Measurements from ENCODE around the gene POLD4.
"Not testable (repeated sequence)": the region's sequence is repeated elsewhere in the genome, so short reads cannot be mapped to it uniquely, and the experiment has no call there.

POLD4 gene

DNA sequence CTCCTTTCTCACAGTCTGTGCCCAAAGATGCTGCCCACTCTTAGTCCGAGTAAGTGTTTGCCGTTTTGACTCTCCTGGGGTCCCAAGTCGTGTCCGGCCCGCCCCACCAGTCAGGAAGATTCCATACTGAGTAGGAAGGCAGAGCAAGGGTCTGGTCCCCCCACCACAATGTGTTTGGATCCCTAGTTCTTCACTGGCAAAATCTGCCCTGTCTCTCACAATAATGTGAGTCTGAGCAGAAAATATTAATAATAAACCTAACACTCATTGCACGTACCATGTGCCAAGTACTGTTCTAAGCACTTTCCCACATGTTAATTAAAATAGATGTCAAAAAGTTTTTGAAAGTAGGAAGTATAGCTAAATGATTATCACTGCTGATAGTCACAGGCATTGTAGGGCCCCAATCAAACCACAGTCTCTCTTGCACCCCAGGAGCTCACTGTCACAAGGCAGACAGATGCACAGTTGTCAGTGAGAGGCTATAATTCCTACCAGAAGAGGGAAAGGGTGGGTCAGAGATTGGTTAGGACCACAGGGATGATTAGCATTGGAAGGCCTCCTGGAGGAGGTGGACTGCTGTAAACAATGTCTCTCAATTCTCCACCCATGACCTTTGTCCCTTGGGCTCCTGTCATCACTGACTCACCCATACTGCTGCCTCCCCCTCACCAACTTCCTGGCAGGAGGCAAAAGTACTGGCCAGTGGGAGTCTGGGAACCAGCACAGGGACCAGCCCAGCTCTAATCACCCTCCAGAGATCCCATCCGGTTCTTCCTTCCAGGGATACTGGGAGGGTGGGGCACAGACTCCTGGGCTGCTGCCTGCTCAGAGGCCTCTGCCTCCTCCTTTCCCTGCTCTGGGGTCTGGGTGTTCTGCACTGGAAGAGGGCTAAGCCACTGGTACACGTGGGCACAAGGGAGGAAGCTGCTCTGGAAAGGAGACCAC, 1.0 kb upstream of the POLD4 start:
- no peak for DNase-seq (ENCODE audit: low read depth in 2 of 2)

DNA sequence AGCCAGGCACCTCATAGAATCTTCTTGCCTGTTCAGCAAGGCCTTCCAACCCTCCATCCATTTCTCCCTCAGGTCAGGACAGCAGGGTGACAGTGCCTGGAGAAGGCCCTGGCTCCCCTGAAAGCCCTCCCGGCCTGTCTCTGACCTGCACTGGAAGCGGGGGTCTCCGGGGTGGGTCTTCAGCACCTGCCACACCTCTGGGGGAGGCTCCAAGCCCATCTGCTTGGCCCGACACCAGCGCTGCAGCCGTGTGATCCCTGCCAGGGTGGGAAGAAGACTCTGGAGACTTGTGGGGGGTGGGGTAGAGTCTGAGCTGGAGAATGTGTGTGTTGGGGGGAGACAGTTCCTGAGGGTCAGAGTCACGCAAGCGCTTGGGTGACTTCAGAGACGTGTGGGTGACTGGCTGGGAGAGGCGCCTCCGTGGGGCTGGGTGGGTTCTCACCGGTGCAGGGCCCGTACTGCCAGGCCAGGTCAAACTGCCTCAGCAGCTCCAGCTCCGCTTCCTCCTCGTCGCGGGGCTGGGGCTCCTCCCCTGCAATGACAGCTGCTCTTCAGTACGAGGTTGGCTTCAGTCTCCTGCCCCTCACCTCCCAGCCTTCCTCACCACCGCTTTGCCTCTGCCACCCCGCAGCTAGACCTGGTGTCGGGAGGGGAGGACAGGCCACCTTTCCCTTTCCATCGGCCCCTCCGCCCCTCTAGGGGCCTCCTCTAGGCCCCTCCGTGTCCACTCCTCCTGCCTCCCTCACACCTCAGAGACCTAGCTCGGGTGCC, 615 bp downstream of the POLD4 start:
- no peak for DNase-seq (ENCODE audit: low read depth in 2 of 2)

DNA sequence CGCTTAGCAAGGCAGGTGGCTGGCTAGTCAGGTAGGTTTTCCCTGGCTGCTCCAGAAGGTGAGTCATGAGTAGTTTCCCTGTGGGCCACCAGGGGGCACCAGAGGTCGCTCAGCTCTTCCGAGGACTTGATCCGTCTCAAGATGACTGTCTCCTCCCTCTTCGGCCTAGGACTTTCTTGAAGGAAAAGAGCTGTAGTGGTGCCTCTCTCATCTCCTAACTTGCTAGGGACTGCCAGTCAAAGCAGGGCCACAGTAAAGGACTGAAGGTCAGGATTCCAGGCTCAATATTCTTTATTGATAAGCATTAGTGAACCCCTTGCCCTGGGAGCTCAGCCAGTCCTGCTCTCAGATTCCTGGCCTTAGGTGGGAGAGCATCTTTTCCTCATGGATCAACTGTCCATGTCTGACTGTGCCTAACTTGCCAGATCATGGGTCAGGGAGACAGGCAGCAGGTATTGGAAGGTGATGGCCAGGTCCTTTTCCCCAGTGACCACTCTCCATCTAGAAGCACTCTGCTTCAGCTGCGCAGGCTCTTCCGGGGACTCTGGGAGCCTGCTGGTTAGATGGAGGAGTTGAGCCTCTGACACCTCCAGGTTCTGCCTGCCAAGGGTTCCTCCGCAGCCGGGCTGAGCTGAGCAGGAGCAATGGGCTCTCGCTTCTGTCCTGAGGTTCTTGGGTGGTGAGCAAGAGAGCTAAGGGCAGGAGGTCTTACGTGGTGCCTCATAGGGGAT, 1.9 kb downstream of the POLD4 start:
- DNase-seq (ENCODE audit: low read depth in 2 of 2) = no peak

DNA sequence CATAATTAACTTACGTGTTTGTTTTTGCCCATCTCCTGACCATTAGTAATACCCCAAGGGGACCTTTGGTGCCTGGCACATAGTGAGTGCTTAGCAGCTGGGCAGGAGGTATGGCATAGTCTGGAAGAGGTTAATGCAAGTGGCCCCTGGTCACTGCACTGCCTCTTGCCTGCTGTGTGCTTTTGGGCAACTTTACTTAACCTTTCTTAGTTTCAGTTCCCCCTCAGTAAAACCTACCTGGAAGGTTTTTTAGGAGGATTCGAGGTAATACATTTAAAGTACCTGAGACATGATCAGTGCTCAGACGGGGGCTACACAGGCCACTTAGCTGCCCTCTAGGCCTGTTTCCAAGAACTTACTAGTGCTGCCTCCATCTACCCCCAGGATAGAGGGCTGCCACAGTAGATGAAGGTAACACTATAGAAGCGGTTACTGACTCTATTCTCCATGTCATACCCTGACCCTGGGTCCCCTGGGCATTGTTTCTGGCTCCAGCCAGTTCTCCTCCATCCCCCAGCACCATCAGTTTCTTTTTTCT, 3.3 kb downstream of the POLD4 start:
- no peak for DNase-seq (ENCODE audit: low read depth in 2 of 2)

DNA sequence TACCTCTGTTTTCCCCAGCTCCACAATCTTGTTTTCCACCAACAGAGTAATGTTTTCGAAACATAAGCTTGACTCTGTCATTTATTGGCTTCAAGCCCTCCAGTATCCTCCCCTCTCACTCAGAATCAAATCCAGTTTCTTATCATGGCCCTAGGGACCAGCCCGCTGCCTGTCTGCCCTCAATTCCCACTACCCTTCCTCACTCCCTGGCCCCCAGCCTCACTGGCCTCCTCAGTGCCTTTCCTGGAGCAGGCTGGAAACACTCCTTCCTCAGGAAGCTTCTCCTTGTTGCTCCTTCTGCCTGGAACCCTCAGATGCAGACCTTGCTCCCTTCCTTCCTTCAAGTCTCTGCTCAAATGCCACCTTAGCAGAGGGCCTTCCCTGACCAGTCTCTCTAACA, 3.9 kb downstream of the POLD4 start:
- DNase-seq (ENCODE audit: low read depth in 2 of 2) = no peak

DNA sequence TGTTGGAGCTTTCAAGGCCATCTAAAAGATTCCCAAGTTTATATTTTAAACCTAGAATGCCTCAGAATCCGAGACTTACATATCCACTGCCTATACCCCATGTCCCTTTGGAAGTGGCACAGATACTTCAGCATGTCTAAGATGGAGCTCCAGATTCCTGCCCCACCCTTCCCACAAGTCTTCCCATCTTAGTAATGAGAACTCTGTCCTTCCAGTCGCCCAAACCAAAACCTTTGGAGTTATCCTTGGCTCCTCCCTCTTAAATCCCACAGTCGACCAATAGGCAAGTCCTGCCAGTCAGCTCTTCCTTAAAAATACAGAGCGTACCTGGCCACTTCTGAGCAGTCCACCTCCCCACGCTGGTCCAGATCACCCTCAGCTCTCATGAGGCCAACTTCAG, 4.3 kb downstream of the POLD4 start:
- no peak for DNase-seq (ENCODE audit: low read depth in 2 of 2)

DNA sequence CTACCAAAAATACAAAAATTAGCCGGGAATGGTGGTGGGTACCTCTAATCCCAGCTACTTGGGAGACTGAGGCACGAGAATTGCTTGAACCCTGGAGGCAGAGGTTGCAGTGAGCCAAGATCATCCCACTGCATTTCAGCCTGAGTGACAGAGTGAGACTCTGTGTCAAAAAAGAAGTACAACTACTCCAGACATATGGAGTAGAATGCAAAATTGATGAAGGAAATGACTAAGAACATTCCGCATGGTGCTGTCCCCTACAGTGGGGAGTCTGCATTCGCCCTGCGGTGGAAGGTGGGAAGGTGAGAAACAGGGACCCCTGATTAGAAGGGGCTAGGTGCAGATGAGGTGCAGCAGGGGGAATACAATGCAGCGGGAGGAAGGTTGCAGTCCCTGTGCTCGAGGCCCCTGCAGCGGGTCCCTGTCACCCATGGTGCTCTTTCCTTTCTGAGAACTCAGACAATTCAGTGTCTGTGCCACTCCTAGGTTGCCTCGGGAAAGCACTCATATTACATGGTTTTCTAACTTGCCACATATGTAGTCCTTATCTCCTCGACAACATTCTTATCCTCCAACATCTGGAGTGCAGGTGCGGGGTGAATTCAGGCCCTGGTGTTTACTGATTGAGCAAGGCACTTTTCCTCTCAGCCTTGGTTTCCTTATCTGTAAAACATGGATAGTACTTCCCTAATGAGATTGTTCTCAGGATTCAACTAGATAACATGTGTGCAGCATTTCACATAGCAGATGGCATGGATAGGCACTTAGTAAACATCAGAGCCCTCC, 5.2 kb downstream of the POLD4 start:
- DNase-seq (ENCODE audit: low read depth in 2 of 2) = no peak

GRCh38 chr11:67345920-67346819, 7.2 kb downstream of the POLD4 start:
- no peak for DNase-seq (ENCODE audit: low read depth in 2 of 2)

- no peak for DNase-seq (ENCODE audit: low read depth in 2 of 2)
Observed at GRCh38 chr11:67345247-67345919, 8.0 kb downstream of the POLD4 start.

DNA sequence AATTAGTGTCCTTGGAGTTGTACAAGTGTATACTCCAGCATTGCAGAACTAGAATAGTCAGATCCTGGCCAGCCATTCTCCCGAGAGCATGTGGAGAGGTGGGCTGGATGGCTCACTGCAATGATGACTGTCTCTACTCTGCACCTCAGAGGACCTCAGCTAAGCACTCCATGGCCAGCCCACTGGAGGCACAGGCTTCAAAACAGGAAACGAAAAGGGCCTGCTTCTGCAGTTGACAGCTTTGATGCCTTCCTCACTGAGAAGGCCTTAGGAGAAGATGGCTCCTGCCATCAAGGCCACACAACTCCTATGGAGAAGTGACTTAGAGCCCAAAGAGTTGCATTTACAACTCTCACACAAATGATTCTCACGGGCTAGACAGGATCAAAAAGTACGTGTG, 9.1 kb downstream of the POLD4 start:
- DNase-seq (ENCODE audit: low read depth in 2 of 2) = no peak

DNA sequence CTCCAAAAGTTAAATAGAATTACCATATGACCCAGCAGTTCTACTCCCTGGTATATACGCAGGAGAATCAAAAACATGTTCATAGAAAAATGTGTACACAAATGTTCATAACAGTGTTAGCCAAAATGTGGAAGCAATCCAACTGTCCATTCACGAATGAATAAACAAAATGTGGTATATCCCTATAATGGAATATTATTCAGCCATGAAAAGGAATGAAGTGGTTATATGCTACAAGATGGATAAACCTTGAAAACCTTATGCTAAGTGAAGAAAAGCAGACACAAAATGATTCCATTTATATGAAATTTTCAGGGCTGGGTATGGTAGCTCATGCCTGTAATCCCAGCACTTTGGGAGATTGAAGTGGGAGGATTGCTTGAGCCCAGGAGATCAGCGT, 16.1 kb downstream of the POLD4 start:
- no peak for DNase-seq (ENCODE audit: low read depth in 2 of 2)

DNA sequence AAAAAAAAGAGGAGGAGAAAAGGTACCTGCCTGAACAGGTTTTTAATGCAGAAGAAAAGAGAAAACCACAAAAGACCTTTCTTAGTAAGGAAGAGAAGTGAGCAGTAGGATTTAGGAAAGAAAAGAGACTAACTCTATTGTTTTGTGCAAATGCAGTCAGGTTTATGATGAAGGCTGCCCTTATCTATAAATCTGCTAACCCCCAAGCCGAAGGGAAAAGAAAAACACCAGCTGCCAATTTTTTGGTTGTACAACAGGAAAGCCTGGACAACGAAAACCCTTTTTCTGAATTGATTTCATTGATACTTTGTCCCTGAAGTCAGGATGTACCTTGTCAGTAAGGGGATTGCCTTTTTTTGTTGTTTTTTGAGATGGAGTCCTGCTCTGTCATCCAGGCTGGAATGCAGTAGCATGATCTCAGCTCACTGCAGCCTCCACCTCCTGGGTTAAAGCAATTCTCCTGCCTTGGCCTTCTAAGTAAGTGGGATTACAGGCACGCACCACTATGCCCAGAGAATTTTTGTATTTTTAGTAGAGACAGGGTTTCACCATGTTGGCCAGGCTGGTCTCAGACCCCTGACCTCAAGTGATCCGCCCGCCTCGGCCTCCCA, 21.2 kb downstream of the POLD4 start:
- DNase-seq (ENCODE audit: low read depth in 2 of 2) = no peak

GRCh38 chr11:67323526-67323925, 29.8 kb downstream of the POLD4 start:
- DNase-seq (ENCODE audit: low read depth in 2 of 2) = no peak

DNA sequence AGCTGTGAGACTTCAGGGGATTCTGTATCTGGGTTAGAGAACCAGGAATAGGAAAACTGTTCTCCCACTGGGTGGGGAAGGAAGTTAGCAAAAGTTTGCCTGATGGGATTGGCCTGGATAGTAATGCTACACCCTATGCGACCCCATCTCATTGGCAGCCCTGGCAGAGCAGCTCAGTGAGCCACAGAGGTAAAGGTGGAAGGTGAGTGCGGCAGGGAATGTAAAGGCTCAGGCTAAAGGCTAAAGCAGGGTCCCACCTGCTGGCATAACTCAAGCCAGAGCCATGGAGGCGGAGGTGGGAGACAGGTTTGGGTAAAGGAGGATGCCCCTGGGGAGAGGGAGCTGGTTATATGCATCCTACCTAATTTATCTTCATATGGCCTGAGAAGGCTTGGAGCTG, 31.3 kb downstream of the POLD4 start:
- DNase-seq (ENCODE audit: low read depth in 2 of 2) = no peak

DNA sequence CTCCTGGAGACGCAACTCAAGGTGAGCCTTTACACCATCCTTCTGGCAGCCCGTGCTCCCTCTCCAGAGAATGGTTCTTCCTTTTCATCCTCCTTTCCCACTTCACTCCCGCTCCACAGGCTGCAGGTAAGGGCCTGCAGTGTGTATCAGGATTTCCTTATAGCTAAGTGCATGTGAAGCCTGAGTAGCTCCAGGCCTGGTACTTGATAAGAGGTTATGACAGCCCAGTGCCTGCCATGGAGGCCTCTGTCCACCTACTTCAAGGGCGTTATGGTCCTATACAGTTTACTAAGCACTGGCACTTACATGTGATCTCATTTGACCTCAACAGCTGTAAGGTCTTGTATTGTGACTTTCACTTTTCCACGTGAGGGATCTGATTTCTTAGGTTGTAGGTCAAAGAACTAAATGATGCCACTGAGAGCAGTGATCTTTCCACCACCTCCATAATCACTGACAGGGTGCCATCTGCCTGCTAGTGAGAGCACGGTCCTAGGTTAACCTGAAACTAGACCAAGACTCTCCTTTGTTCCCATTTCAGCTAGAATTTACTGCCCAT, 32.0 kb downstream of the POLD4 start:
- no peak for DNase-seq (ENCODE audit: low read depth in 2 of 2)

DNA sequence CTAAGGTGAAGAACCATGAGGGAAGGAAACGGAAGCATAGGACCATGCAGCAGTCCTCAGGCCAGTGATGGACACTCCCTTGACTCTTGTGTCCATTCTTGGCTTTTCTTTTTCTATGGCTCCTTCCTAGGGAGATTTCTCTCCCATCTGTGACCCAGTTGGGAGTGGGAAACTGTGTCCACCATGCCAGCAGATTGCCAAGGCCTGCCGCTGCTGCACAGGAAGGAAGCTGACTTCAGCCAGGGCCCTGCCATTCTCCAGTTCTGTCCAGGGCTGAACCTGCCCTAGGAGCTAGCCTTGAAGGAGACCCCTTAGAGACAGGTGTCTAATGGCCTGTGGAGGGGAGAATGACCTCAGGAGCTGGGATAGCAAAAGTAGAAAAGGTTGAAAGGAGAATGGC, 32.7 kb downstream of the POLD4 start:
- no peak for DNase-seq (ENCODE audit: low read depth in 2 of 2)

DNA sequence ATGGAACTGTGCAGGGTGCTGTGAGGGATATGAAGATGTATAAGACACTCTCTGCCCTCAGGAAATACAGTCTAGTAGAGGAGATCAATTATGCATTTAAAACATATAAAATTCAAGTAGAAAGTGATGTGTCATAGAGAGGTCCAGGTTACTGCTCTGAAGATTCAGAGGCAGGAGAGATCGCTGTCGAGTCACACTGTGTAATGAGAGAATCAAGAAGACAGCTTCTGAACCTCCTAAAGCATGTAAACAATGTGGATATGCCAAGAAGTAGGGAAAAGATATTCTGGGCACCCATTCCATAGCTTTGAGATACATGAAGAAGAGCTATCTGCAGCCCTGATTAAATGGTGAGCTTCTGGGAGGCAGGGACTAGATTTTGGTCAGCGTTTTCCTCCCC, 33.3 kb downstream of the POLD4 start:
- DNase-seq (ENCODE audit: low read depth in 2 of 2) = no peak

- not testable (repeated sequence) for DNase-seq (ENCODE audit: low read depth in 2 of 2)
Observed at GRCh38 chr11:67318876-67319275, 34.5 kb downstream of the POLD4 start.

Measured in stimulated activated CD8-positive, alpha-beta memory T cell treated with anti-CD3 and anti-CD28 coated beads, Interleukin-2, amount 100 ng/mL, for 48 hours (primary cell).